ENCODE results near the gene ZNF207.
"Not testable (repeated sequence)": the region's sequence is repeated elsewhere in the genome, so short reads cannot be mapped to it uniquely, and the experiment has no call there.

The ZNF207 gene

GRCh38 chr17:32349854-32350665 lies at the start of gene ZNF207:
TSS of gene ZNF207 (plus strand) at chr17:32350157. CDS start at chr17:32350286, 129 bp downstream.
- in situ Hi-C loops (cut with MboI; ENCODE audit: low pct_unique_long_range_greater_than_20kb, low sequenced_read_pairs), result no loop called here
- peak; percentile 97 for DNase-seq

- no peak for DNase-seq
- in situ Hi-C loops (cut with MboI; ENCODE audit: low pct_unique_long_range_greater_than_20kb, low sequenced_read_pairs), result no loop called here
Observed at GRCh38 chr17:32302037-32302436, 47.9 kb upstream of the ZNF207 start.

- no peak for DNase-seq
- in situ Hi-C loops (cut with MboI; ENCODE audit: low pct_unique_long_range_greater_than_20kb, low sequenced_read_pairs), result no loop called here
Observed at GRCh38 chr17:32302860-32303649, 46.9 kb upstream of the ZNF207 start.

GRCh38 chr17:32303781-32304288 lies 46.1 kb upstream of the ZNF207 start:
- no peak for DNase-seq
- in situ Hi-C loops (cut with MboI; ENCODE audit: low pct_unique_long_range_greater_than_20kb, low sequenced_read_pairs), result no loop called here

- no peak for DNase-seq
- in situ Hi-C loops (cut with MboI; ENCODE audit: low pct_unique_long_range_greater_than_20kb, low sequenced_read_pairs), result no loop called here
Observed at GRCh38 chr17:32305049-32305448, 44.9 kb upstream of the ZNF207 start.

- no peak for DNase-seq
- in situ Hi-C loops (cut with MboI; ENCODE audit: low pct_unique_long_range_greater_than_20kb, low sequenced_read_pairs), result no loop called here
Observed at GRCh38 chr17:32307658-32308057, 42.3 kb upstream of the ZNF207 start.

GRCh38 chr17:32311028-32311536 lies 38.9 kb upstream of the ZNF207 start:
- in situ Hi-C loops (cut with MboI; ENCODE audit: low pct_unique_long_range_greater_than_20kb, low sequenced_read_pairs), result no loop called here
- DNase-seq, result no peak

- DNase-seq, result no peak
- in situ Hi-C loops (cut with MboI; ENCODE audit: low pct_unique_long_range_greater_than_20kb, low sequenced_read_pairs), result no loop called here
Observed at GRCh38 chr17:32314636-32315035, 35.3 kb upstream of the ZNF207 start.

- in situ Hi-C loops (cut with MboI; ENCODE audit: low pct_unique_long_range_greater_than_20kb, low sequenced_read_pairs), result no loop called here
- no peak for DNase-seq
Observed at GRCh38 chr17:32315171-32315570, 34.8 kb upstream of the ZNF207 start.

GRCh38 chr17:32316653-32317052 lies 33.3 kb upstream of the ZNF207 start:
- DNase-seq; in situ Hi-C loops (cut with MboI; ENCODE audit: low pct_unique_long_range_greater_than_20kb, low sequenced_read_pairs): not testable (repeated sequence)

- in situ Hi-C loops (cut with MboI; ENCODE audit: low pct_unique_long_range_greater_than_20kb, low sequenced_read_pairs), result no loop called here
Observed at GRCh38 chr17:32317353-32317752, 32.6 kb upstream of the ZNF207 start.

GRCh38 chr17:32318071-32318470 lies 31.9 kb upstream of the ZNF207 start:
- in situ Hi-C loops (cut with MboI; ENCODE audit: low pct_unique_long_range_greater_than_20kb, low sequenced_read_pairs), result no loop called here
- DNase-seq, result no peak

More at GRCh38 chr17:32317353-32317752, 32.6 kb upstream of the ZNF207 start:
- DNase-seq, result no peak

GRCh38 chr17:32319548-32319905 lies 30.4 kb upstream of the ZNF207 start:
- in situ Hi-C loops (cut with MboI; ENCODE audit: low pct_unique_long_range_greater_than_20kb, low sequenced_read_pairs), result no loop called here
- DNase-seq, result peak; percentile 85

GRCh38 chr17:32320080-32320479 lies 29.9 kb upstream of the ZNF207 start:
- DNase-seq; in situ Hi-C loops (cut with MboI; ENCODE audit: low pct_unique_long_range_greater_than_20kb, low sequenced_read_pairs): not testable (repeated sequence)

GRCh38 chr17:32320847-32321246 lies 29.1 kb upstream of the ZNF207 start:
- DNase-seq, result no peak
- in situ Hi-C loops (cut with MboI; ENCODE audit: low pct_unique_long_range_greater_than_20kb, low sequenced_read_pairs), result no loop called here

- no peak for DNase-seq
- in situ Hi-C loops (cut with MboI; ENCODE audit: low pct_unique_long_range_greater_than_20kb, low sequenced_read_pairs), result no loop called here
Observed at GRCh38 chr17:32323046-32323445, 26.9 kb upstream of the ZNF207 start.

GRCh38 chr17:32323811-32324491 lies 26.0 kb upstream of the ZNF207 start:
- in situ Hi-C loops (cut with MboI; ENCODE audit: low pct_unique_long_range_greater_than_20kb, low sequenced_read_pairs), result no loop called here
- no peak for DNase-seq

- in situ Hi-C loops (cut with MboI; ENCODE audit: low pct_unique_long_range_greater_than_20kb, low sequenced_read_pairs), result no loop called here
- no peak for DNase-seq
Observed at GRCh38 chr17:32327911-32328310, 22.0 kb upstream of the ZNF207 start.

- in situ Hi-C loops (cut with MboI; ENCODE audit: low pct_unique_long_range_greater_than_20kb, low sequenced_read_pairs), result no loop called here
- no peak for DNase-seq
Observed at GRCh38 chr17:32330147-32330546, 19.8 kb upstream of the ZNF207 start.
